HG02763 (cell line): ENCODE results near the gene UBA3.

Experiments used
- ATAC-seq: cut with Tn5 transposase; IDR thresholded peaks from one replicate; pipeline ENCODE4 v1.9.1; 2021; ENCODE audit warnings: mild to moderate bottlenecking, moderate library complexity; ENCODE audit not compliant: unreplicated experiment

Gene UBA3

GRCh38 chr3:69102384-69102783 lies 22.2 kb upstream of the UBA3 start:
- ATAC-seq: no peak

DNA sequence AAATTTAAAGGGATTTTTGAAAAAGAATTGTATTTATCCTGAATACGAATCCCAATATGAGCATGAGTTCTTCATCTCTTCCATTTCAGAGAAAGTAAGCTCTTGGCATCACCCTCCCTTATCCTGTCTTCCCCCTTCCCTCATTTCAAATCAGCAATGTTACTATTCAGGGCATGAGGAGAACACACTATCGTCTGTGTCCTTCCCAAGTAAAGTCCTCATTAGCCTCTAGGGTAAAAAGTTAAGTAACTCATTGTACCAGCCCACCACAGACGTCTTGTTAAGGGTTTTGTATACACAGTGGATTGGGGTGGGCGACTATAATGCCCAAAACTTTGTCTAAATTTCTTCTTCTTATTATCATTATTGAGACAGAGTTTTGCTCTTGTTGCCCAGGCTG lies 19.4 kb upstream of the UBA3 start:
- ATAC-seq: no peak

DNA sequence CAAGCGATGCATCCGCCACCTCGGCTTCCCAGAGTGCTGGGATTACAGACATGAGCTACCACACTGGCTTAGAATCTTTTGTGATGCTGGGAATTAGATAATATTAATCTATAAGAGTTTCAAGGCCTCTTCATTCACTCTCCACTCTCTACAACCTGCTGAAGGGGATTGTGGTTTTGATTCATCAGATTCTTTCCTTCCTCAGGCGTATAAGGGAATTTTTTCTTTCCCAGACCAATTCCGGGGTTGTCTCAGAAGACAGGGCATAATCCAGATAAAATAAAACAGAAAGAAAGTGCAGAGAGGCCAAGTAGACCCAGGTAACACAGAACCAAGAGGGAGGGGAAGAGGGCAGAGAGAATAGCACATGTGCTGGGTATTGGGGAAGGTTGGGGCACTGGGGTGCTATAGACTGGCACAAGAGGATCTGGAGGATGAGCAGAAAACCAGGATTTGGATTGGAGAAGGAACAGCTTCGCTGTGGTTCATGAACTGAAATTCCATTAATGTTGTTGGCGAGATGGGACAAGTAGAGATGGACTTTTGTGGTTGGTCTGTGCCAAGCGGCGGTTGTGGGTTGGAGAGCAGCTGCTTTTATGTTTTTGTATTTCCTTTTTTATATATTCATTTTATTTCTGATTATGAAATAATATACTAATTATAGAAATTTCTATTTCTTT lies 17.4 kb upstream of the UBA3 start:
- no peak for ATAC-seq

GRCh38 chr3:69096299-69096698 lies 16.1 kb upstream of the UBA3 start:
- ATAC-seq: no peak

DNA sequence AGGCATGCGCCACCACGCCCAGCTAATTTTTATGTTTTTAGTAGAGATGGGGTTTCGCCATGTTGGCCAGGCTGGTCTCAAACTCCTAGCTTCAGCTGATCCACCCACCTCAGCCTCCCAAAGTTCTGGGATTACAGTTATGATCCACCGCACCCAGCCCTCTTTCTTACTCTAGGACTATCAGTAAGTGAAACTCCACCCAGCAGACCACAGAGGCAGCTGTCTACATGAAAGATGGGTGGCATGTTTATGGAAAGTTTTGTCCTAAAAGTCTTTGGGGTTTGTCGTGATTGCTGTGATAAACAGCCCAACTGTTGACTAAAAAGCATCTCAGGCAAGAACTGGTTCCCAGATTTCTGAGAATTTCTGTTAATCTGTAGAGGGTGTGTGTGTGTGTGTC lies 15.5 kb upstream of the UBA3 start:
- ATAC-seq: no peak

DNA sequence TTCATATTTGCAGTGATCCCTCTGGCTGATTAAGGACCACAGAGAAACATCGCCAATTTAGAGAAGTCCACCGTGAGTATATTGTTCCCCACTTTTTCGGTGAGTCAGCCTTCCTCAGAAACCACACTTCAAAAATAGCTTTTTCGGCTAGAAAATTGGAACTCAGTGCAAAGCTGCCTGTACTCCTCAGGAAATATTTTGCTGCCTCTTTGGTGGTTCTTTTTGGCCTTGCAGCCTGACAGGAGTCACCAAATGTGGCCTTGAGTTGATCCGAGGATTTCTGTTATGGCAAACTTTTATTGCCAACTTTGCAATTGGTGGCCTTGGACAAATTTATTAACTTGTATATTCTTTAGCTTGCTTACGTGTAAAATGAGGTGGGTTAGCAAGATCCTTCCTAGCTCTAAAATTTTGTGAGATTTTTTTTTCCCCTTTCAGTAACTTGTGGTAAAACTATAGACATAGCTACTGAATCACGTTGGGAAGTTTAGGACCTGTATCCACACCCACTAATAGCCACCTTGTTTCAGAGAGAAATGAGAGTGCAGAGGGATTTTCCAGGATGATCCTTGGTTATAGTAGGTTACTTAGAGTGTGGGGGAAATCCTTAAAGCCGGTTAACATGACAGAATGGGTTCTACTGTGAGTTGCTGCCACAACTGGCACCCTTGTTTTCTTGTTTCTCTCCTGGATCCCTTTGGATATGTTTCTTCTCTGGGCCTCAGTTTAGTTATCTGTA lies 14.5 kb upstream of the UBA3 start:
- no peak for ATAC-seq

DNA sequence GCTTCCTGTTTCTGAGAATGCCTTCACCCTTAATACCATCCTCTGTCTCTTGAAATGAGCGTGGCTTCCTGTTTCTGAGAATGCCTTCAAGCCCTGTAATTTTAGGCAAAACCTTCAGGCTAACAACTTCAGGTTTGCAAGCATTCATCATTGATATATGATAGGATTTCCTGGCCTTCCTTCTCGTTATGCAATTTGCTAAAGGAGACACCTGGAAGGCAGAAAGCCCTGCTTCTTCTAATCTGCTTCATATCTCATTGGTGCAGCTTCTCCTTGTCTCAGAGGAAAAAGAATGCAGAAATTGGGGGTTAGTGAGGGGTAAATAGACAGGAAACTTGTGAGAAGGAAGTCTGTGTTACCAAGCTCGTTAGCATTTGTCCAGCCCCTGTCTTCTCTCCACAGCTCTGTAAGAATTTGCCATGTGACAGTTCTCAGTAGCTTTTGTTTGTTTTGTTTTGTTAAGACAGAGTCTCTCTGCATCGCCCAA lies 11.9 kb upstream of the UBA3 start:
- peak; percentile 55 for ATAC-seq

GRCh38 chr3:69091389-69092029 lies 11.3 kb upstream of the UBA3 start:
- peak; percentile 1 for ATAC-seq

- ATAC-seq: no peak
Measured at GRCh38 chr3:69090021-69090420, 9.9 kb upstream of the UBA3 start.

- no peak for ATAC-seq
Measured at GRCh38 chr3:69088063-69088462, 7.9 kb upstream of the UBA3 start.

- no peak for ATAC-seq
Measured at GRCh38 chr3:69087030-69087791, 7.0 kb upstream of the UBA3 start.

GRCh38 chr3:69085833-69086722 lies 5.9 kb upstream of the UBA3 start:
- no peak for ATAC-seq

- ATAC-seq: no peak
Measured at GRCh38 chr3:69085168-69085832, 5.1 kb upstream of the UBA3 start.

GRCh38 chr3:69084326-69085167 lies 4.4 kb upstream of the UBA3 start, which contains the start of gene ARL6IP5:
ARL6IP5 (plus strand) TSS chr3:69084937; CDS start chr3:69085048, 111 bp downstream.
- peak; percentile 50 for ATAC-seq

- peak; percentile 50 for ATAC-seq
Measured at GRCh38 chr3:69082805-69083204, 2.6 kb upstream of the UBA3 start.

DNA sequence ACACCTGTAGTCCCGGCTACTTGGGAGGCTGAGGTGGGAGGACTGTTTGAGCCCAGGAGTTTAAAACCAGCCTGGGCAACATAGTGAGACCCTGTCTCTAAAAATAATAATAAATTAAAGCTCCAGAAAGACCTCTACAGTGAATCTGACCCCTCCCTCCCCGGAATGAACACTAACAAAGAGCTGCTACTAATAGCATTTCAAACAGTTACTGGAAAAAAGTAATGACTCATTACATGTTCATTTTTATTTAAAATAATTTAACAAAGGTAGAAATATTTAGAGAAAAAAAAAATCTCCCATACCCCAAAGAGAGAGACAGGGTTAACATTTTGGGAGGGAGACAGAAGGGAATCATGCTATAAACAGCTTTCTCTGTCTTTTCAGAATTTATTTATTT lies 2.2 kb upstream of the UBA3 start:
- no peak for ATAC-seq

- ATAC-seq: no peak
Measured at GRCh38 chr3:69081583-69082262, 1.6 kb upstream of the UBA3 start.
